SK-N-SH treated with all-trans-retinoic acid at 6 μM for 48 hours (cell line): ENCODE data around the gene POU2F3.

Experiments
- ATAC-seq: fragments of 200-7000 bp; cut with Tn5 transposase; 3 replicates; pipeline ENCODE4 v1.9.1; 2020; ENCODE audit warnings: mild to moderate bottlenecking, moderate library complexity
- ARNTL ChIP-seq: fragments of 450-650 bp; formaldehyde crosslinking; IDR thresholded peaks from 2 replicates; pipeline ENCODE4 v1.5.0; 2020; ENCODE audit warnings: low read depth, mild to moderate bottlenecking, moderate library complexity, borderline replicate concordance
- BACH2 ChIP-seq: fragments of 250-450 bp; sonication (Bioruptor Pico); IDR thresholded peaks from 2 replicates; pipeline ENCODE4 v1.9.0; 2021; ENCODE audit warnings: mild to moderate bottlenecking, borderline replicate concordance
- CREB5 ChIP-seq: fragments of 250-450 bp; sonication (Bioruptor Pico); IDR thresholded peaks from 2 replicates; pipeline ENCODE4 v1.5.1; 2020; ENCODE audit warnings: low read depth, mild to moderate bottlenecking, moderate library complexity
- CSRNP3 ChIP-seq: fragments of 250-450 bp; sonication (Bioruptor Pico); IDR thresholded peaks from 2 replicates; pipeline ENCODE4 v1.5.1; 2021; ENCODE audit warnings: mild to moderate bottlenecking, moderate library complexity
- ESRRG ChIP-seq: fragments of 250-450 bp; sonication (Bioruptor Pico); IDR thresholded peaks from 2 replicates; pipeline ENCODE4 v1.6.1; 2021; ENCODE audit warnings: mild to moderate bottlenecking
- ISL1 ChIP-seq: fragments of 250-450 bp; sonication (Bioruptor Pico); IDR thresholded peaks from 2 replicates; pipeline ENCODE4 v2.1.2; 2022; ENCODE audit warnings: mild to moderate bottlenecking, moderate library complexity
- OSR1 ChIP-seq: fragments of 250-450 bp; sonication (Bioruptor Pico); IDR thresholded peaks from 2 replicates; pipeline ENCODE4 v1.8.0; 2022; ENCODE audit warnings: moderate library complexity, mild to moderate bottlenecking, inconsistent platforms
- PATZ1 ChIP-seq: fragments of 250-450 bp; sonication (Bioruptor Pico); IDR thresholded peaks from 2 replicates; pipeline ENCODE4 v1.8.0; 2020; ENCODE audit warnings: mild to moderate bottlenecking, moderate library complexity, borderline replicate concordance
- POU6F1 ChIP-seq: fragments of 250-450 bp; sonication (Bioruptor Pico); IDR thresholded peaks from 2 replicates; pipeline ENCODE4 v1.8.0; 2021; ENCODE audit warnings: low read depth, mild to moderate bottlenecking, moderate library complexity, borderline replicate concordance
- PPARA ChIP-seq: fragments of 250-450 bp; sonication (Bioruptor Pico); IDR thresholded peaks from 2 replicates; pipeline ENCODE4 v1.5.0; 2020; ENCODE audit warnings: mild to moderate bottlenecking, borderline replicate concordance
- SNAI2 ChIP-seq: fragments of 250-450 bp; sonication (Bioruptor Pico); IDR thresholded peaks from 2 replicates; pipeline ENCODE4 v1.5.0; 2020; ENCODE audit warnings: mild to moderate bottlenecking, moderate library complexity
- TCF4 ChIP-seq: fragments of 250-450 bp; sonication (Bioruptor Pico); IDR thresholded peaks from 2 replicates; pipeline ENCODE4 v1.8.0; 2021; ENCODE audit warnings: mild to moderate bottlenecking, moderate library complexity, borderline replicate concordance
- TOX ChIP-seq: fragments of 250-450 bp; sonication (Bioruptor Pico); IDR thresholded peaks from 2 replicates; pipeline ENCODE4 v1.8.0; 2021; ENCODE audit warnings: mild to moderate bottlenecking, moderate library complexity, borderline replicate concordance
- TSHZ2 ChIP-seq: fragments of 250-450 bp; sonication (Bioruptor Pico); IDR thresholded peaks from 2 replicates; pipeline ENCODE4 v1.5.0; 2020; ENCODE audit warnings: mild to moderate bottlenecking, moderate library complexity
- ZC3H10 ChIP-seq: fragments of 250-450 bp; sonication (Bioruptor Pico); IDR thresholded peaks from 2 replicates; pipeline ENCODE4 v1.5.1; 2021; ENCODE audit warnings: mild to moderate bottlenecking, moderate library complexity
- ZFP3 ChIP-seq: fragments of 250-450 bp; sonication (Bioruptor Pico); IDR thresholded peaks from 2 replicates; pipeline ENCODE4 v1.5.0; 2020; ENCODE audit warnings: mild to moderate bottlenecking, moderate library complexity
- ZFP30 ChIP-seq: fragments of 450-650 bp; formaldehyde crosslinking; IDR thresholded peaks from 2 replicates; pipeline ENCODE4 v1.5.0; 2022; ENCODE audit warnings: mild to moderate bottlenecking, moderate library complexity
- ZNF565 ChIP-seq: fragments of 450-650 bp; formaldehyde crosslinking; conservative IDR thresholded peaks from 2 replicates; pipeline ENCODE4 v1.5.0; 2020; ENCODE audit warnings: low read depth, mild to moderate bottlenecking, moderate library complexity
- ZNF70 ChIP-seq: fragments of 450-650 bp; formaldehyde crosslinking; IDR thresholded peaks from 2 replicates; pipeline ENCODE4 v1.5.0; 2020; ENCODE audit warnings: mild to moderate bottlenecking, moderate library complexity
- ZNF8 ChIP-seq: fragments of 450-650 bp; formaldehyde crosslinking; IDR thresholded peaks from 2 replicates; pipeline ENCODE4 v1.5.0; 2020; ENCODE audit warnings: mild to moderate bottlenecking, moderate library complexity

The POU2F3 gene

GRCh38 chr11:120259988-120260565, 20.1 kb downstream of the POU2F3 start:
- TF ChIP-seq CSRNP3 (CRISPR knock-in tag) (no peak), TSHZ2 (CRISPR knock-in tag) (no peak), OSR1 (CRISPR knock-in tag) (no peak), CREB5 (CRISPR knock-in tag) (no peak), PATZ1 (CRISPR knock-in tag) (no peak), TCF4 (CRISPR knock-in tag) (no peak), ZNF8 (CRISPR knock-in tag) (no peak), ZC3H10 (CRISPR knock-in tag) (no peak), SNAI2 (no peak), ESRRG (no peak), ZNF70 (CRISPR knock-in tag) (no peak)
- TF ChIP-seq, all 23 proteins: peak for 0
- ATAC-seq: no peak

GRCh38 chr11:120260616-120261015, 20.7 kb downstream of the POU2F3 start:
- no peak for ATAC-seq
- TF ChIP-seq ZFP3 (CRISPR knock-in tag): no peak
- no peak for TF ChIP-seq OSR1 (CRISPR knock-in tag)
- no peak for TF ChIP-seq CSRNP3 (CRISPR knock-in tag)

- TF ChIP-seq ARNTL (no peak), TOX (CRISPR knock-in tag) (no peak), BACH2 (CRISPR knock-in tag) (no peak), OSR1 (CRISPR knock-in tag) (no peak), TCF4 (CRISPR knock-in tag) (no peak)
- no peak for ATAC-seq
These were observed 21.4 kb downstream of the POU2F3 start for GRCh38 chr11:120261321-120261720.

- ATAC-seq: no peak
- no peak for TF ChIP-seq ISL1 (CRISPR knock-in tag)
- TF ChIP-seq, all 23 proteins: peak for 0
These were observed 22.0 kb downstream of the POU2F3 start for GRCh38 chr11:120261931-120262330.

GRCh38 chr11:120267319-120267718, 27.4 kb downstream of the POU2F3 start:
- no peak for TF ChIP-seq CREB5 (CRISPR knock-in tag)
- TF ChIP-seq ZNF8 (CRISPR knock-in tag): no peak
- no peak for TF ChIP-seq ZNF565 (CRISPR knock-in tag)
- no peak for TF ChIP-seq TCF4 (CRISPR knock-in tag)
- TF ChIP-seq ZFP30: no peak
- no peak for TF ChIP-seq ZFP3 (CRISPR knock-in tag)
- TF ChIP-seq POU6F1 (CRISPR knock-in tag): no peak
- TF ChIP-seq ZNF70 (CRISPR knock-in tag): no peak
- no peak for TF ChIP-seq PPARA (CRISPR knock-in tag)
- ATAC-seq: no peak
